Iris pigment epithelial cell (primary cell): ENCODE results near the gene SNX32.
"Not testable (repeated sequence)": the region's sequence is repeated elsewhere in the genome, so short reads cannot be mapped to it uniquely, and the experiment has no call there.

Experiments
- DNase-seq: peaks from one replicate; pipeline ENCODE4 v3.0.0-alpha.2; 2011; ENCODE audit warnings: low read depth

SNX32 gene

DNA sequence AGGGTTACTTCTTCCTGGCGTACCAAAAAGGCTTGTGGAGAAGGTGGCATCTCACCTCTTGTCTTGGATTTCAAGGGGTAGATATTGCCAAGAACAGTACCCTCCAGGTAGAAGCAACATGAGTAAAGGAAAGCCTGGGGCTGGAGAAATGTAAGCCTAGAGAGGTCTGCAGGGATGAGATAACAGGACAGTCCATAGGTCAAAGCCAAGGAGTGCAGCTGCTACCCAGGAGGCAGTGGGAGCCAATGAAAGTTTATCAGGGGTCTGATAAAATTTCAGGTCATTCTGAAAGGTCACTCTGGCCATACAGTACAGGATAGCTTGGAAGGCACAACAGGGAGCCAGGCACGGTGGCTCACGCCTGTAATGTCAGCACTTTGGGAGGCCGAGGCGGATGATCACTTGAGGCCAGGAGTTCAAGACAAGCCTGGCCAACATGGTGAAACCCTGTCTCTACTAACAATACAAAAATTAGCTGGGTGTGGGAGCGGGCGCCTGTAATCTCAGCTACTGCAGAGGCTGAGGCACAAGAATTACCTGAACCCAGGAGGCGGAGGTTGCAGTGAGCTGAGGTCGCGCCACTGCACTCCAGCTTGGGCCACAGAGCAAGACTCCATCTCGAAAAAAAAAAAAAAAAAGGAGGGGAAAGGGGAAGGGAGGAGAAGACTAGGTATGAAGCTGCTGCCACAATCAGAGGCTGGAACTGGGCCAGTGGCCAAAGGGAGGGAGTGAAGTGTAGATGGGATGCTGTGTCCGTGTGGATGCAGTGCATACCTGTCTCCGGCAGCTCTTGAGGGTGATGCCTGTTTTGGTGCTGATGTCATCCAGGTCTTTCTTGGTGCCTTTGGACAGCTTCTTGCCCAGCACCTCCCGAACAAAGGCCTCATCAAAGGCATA is 53.3 kb downstream of the SNX32 start:
- DNase-seq, result no peak

DNA sequence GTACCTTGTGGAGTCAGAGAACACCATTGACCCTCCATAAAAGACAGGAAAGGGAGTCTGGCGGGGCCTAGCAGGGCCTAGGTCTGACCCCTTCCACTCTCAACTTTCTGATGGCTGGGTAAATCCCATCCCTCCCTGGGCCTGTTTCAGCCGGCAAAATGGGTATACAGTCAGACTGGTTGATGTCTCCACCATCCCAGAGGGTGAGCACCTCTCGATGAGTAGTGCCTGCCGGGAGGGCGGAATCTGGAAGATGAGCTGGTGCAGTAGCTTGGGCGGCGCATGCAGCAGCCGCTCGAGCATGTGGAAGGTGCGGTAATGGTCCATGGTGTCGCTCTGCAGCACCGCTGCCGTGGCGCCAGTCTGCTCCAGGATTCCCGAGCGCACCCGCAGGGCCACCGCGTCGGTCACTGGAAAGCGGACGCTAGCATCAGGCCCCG is 54.0 kb downstream of the SNX32 start:
- DNase-seq, result peak; percentile 59

DNA sequence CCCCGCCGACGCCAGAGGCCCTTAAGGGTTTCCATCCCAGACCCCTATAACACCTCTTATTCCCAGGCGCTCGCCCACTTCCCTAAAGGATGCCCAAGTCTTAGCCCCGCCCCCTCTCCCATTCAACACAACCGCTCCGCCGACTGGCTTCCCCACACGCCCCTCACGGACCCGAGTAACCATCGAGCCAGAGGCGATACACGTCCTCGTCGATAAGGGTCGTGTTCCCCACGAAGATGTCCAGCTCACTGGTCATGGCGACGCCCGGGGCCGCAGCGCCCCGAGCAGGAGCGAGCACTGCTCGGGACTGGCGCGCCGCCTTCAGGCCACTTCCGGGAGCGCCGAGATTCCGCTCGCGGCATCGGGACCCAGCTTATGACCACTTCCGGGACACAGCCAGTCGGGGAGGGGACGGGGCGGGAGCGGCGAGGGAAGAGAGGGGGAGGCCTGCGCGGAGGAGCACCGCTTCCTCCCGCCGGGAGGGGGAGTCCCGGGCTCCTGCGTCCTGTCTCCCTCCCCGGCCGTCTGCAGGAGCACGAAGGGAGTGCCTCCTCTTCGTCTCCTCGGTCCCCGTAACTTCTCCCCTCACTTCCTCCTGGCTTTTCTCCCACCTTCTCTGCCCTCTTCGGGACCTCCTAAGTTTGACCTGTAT is 54.5 kb downstream of the SNX32 start, which contains the start of gene FIBP:
Gene FIBP, minus strand, starts transcription at position 309 of the 652 bp plus-strand sequence. Its CDS starts 53 bp downstream, at position 256.
- peak; percentile 98 for DNase-seq

DNA sequence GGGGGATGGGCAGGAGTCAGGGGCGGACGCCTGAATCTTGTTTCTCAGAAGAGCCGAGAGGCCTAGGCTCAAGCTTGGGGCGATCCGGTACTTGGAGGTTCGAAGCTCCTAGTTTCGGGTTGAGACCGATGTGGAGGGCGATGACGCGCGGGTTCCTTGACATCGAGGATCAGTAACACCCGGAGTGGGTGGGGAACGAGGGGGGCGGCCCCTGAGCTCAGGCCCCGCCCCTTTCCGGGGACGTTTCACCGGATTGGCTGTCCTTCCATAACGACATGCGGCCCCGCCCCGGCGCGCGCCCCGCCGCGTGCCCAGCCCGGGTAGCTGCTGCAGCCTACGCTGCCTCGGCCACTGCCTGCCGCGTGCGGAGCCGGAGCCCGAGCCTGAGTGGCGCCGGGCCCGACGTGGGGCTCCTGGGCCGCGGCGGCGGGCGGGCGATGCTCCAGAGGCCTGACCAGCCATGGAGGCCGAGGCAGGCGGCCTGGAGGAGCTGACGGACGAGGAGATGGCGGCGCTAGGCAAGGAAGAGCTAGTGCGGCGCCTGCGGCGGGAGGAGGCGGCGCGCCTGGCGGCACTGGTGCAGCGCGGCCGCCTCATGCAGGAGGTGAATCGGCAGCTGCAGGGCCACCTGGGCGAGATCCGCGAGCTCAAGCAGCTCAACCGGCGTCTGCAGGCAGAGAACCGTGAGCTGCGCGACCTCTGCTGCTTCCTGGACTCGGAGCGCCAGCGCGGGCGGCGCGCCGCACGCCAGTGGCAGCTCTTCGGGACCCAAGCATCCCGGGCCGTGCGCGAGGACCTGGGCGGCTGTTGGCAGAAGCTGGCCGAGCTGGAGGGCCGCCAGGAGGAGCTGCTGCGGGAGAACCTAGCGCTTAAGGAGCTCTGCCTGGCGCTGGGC is 56.8 kb downstream of the SNX32 start, which contains the start of gene CCDC85B:
Gene CCDC85B, plus strand, starts transcription at position 350 of the 895 bp plus-strand sequence. Its CDS starts 111 bp downstream, at position 461.
- peak; percentile 96 for DNase-seq

DNA sequence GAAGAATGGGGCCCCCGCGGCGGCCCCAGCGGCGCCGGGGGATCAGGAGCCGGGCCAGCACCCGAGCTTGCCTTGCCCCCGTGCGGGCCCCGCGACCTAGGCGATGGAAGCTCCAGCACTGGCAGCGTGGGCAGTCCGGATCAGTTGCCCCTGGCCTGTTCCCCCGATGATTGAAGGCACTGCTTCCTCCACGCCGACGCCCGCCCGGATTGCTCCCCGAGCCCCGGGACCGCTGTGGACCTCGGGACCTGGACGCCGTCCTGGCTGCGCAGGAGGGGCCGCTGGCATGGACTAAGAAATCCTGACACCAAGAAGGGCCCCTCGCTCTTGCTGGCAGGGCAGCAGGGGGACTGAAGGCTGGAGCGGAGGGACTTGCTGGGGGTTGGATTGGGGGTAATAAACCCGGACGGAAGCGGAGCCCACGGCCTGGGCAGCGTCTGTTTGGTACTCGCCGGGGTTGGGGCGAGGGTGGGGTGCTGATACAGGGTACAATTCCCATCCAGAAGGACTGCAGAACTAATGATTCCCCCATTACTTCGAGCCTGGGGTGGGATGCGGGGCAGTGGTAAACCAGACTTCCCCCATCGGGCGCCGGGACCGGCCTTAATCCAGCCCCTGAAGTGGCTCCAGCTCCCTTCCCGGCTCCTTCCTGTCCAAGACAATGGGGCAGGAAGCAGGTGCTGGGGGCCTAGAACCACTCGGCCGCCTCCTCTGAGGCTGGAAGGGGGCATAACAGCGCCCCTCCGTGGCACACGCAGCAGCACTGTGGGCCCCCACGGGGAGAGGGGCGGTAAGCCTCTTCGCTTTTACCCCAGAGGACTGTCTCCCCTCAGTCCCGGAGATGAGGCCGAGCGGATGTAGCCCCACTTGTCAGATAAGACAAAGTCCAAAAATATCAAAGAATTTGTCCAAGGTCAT is 57.7 kb downstream of the SNX32 start:
- DNase-seq, result peak; percentile 28

DNA sequence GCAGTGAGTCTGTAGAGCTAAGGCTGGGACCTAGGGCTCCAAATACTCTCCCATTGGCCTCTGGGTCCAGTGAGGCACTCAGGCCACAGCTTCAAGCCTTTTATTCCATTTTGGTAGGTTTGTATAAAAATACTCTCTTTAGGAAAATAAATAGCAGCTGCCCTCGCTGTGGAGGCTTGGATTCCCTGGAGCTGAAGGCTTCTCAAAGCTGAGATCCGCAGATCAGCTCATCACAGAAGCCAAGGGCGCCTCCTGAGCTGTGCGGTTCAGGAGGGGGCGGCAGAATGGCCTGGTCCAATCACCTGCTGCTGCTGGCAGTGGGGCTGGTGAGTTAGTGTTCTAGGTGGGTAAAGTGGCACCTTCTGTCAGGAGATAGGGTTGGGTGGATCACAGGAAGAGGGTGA is 58.4 kb downstream of the SNX32 start:
- not testable (repeated sequence) for DNase-seq

DNA sequence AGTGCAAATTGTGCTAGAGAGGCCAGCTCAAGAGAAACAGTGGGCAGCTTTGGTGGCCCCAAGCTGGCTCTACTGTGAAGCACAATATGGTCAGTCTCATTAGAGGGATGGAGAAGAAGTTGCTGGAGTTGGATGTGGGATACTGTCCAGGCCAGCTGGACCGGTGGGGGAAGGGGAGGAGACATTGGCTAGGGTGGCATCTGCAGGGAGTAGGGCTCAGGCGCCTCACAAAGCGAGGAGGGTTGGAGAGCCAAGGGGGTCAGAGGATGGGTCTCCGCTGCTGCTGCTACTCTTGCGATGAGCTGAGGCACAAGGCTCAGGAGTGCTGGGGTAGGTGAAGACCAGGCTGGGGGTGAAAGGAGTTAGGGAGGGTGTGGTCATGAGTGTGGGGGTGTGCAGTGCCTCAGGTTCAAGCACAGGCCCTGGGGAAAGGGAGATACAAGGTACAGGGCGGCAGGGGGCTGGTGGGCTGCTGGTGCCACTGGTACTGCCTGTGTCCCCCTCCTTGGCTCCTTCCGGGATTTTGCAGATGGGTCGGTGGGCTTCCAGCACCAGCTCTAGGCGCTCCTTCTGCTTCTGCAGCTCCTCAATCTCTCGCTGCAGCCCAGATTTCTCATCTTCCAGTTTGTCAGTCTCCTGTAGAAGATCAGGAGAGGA is 59.0 kb downstream of the SNX32 start:
- no peak for DNase-seq

DNA sequence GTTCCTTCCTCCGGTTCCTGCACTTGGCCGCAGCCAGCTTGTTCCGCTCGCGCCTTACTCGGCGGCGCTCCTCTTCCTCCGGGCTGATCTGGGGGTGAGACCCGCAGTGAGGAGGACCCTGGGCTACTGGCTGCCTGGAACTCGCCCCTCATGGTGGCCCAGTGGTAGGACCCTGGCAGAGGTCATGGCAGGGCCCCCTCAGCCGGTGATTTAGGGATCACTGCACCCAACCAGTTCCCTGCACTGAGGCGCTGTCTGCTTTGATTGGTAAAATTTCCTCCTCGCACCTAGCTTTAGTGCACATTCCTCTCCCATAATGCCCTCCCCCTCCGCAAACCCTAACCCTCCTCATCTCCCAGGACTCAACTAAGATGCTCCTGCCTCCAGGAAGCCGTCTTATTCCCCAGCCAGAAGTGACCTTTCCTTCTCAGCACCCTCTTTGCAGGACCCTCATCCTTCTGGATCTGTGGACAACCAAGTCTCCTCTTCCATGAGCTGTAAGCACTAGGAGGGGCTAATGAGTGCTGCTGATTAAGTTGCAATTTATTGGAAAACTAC is 60.4 kb downstream of the SNX32 start:
- no peak for DNase-seq

DNA sequence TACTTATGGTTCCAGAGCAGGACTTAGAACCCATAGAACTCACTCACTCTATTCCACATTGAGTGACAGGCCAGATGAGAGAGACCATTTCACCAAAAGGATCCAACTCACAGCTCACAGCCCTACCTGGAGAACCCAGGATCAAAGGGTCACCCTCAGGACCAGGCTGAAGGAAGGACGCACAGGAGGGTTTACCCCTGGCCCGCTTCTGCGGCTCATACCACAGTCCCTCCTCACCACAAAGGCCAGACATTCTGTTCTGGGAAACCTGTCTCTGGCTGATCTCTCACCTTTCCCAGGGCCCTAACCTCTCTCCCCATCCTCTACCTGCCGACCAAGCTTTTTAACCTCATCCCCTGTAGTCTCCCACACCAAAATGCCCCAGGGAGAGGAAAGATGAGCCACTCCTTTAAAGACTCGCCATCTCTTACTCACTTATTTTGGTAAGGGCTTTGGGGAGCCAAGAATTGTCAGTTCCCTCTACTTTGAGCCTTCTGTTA is 61.8 kb downstream of the SNX32 start:
- no peak for DNase-seq

DNA sequence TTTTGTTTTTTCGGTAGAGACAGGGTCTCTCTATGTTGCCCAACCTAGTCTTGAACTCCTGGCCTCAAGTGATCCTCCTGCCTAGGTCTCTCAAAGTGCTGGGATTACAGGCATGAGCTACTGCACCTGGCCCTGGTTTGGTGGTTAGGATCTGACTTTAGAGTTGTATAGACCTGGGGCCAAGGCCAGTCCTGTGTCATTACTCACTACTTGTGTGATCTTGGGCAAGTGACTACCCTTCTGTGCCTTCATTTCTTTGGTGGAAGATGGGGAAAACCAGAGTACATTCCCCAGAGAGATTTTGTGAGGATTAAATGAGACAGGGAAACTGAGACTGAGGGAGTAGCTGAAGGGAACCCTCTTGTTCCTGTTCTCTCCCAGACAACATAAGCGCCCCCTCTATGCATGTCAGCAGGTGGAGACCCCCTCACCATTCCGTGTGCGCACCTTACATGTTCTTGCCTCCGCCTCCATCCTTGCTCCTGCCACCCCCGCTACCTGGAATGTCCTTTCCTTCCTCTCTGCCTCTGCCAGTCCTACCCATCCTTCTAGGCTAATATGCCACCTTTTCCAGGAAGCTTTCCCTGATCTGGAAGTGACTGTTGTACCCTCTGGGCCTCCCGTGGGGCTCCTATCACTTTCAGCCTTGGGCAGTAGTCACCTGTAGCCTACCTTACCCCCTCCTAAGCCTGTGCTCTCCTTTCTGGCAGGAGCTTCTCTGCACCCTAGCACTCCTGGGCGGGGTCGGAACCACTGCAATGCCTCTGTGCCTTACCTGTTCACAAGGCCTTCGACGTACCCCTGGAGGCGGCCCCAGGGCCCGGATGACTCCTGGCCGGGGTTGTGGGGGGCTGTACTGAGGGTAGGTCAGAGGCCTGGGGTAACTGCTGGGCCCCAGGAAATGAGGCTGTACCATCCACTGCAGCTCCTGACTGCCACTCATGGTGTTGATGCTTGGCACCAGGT is 62.6 kb downstream of the SNX32 start:
- no peak for DNase-seq

DNA sequence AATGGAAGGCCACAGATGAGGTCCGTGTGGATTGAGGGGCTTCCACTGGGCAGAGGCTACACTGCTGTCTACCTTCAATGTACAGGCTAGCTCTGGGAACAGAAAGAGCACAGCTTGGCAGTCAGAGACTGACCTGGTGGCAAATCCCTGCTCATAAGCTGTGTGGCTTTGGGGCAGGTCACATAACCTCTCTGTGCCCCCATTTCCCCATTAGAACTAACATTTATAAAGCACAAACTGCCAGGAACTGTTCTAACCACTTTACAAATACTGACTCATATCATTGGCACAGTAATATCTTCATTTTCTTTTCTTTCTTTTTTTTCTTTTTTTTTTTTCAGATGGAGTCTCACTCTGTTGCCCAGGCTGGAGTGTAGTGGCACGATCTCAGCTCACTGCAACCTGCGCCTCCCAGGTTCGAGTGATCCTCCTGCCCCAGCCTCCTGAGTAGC is 63.3 kb downstream of the SNX32 start:
- peak; percentile 38 for DNase-seq

DNA sequence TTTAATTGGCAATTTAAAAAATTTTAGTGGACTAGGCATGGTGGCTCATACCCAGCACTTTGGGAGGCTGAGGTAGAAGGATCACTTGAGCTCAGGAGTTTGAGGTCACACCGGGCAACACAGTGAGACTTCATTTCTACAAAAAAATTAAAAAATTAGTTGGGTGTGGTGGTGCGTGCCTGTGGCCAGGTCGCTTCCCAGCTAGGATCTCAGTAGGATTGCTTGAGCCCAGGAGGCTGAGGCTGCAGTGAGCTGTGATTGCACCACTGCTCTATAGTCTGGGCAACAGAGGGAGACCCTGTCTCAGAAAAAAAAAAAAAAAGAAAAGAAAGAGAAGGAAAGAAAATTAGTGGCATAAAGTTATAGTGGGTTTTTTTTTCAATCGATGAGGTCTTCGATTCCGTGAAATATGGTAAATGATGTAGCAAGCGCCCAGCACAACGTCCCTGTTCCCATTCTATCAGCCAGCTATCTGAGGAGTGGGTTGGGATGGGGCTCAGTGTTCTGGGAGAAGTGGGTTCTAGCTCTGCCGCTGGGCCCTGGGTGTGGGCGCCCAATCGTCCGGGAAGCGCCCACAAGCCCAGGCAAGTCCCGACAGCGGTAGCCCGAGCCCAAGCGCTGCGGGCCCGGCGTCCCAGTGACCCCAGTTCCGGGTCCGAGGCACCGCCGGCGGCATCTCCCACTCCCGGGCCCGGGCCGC is 65.0 kb downstream of the SNX32 start:
- peak; percentile 42 for DNase-seq

DNA sequence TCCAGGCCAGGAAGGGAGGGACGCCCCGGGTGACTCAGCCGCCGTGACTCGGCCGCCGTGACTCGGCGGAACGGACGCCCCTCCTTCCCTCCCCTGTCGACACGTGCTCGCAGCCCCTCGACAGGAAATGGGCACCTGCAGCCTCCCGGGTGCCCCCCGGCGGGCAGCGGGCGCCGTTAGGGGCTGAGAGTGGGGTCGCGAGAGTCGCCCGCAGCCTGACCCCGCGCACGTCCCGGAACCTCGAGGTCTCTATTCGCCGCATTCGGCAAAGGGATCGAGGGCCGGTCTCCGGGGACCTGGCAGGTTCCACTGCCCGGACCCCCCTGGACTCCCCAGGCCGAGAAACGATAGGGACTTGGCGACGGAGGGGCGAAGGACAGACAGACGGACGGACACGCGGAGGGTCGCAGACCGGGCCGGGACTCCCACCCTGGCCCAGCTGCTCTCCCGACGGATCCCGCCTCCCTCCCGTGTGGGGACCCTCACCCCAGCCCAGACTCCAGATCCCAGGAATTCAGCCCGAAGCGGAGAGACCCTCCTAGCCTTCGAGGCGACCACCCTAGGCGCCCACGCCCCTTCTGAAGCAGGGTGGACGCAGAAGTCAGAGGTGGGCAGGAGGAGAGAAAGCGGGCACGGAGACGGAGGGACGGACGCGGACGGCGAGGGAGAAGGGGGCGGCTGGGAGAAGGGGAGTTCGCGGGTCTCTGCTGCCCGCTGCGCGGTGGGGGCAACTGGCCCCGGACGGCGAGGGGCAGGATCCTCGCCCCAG is 65.8 kb downstream of the SNX32 start:
- DNase-seq, result peak; percentile 78

DNA sequence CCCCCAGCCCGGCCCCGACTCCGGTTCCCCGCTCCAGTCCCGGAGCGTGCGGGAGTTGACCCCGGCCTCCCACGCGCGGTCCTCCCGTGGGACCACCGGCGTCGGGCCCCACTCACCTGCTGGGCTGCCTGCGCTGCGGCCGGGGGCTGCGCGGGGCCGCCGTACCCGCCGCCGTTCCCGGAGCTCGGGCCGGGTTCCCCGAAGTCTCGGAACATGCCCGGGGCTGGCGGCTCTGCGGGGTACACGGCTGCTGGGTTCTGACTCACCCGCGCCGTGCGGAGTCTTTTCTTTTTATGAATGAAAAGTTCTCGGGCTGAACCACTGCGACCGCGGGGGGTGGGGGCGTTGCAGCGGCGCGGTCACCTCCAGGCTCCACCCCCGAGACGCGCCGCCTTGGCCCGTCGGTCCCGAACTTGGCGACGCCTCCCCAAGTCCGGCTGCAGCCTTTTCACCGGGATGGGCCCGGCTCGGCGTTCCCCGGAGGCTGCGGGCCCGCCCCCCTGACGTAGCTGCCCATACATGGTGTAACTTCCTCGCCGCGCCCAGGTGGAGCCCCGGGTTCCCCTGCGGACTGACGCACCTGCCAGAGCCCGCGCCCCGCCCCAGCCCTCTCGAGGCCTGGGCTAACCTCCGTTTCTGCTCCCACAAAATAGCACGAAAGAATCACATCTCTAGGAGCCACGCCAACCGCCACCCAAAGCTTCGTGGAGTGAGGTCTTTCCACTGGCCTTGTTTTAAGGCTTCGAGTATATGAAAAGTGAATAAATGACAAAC is 66.5 kb downstream of the SNX32 start, which contains the start of gene FOSL1:
Gene FOSL1, minus strand, starts transcription at position 264 of the 774 bp plus-strand sequence. Its CDS starts 49 bp downstream, at position 215.
- peak; percentile 98 for DNase-seq

DNA sequence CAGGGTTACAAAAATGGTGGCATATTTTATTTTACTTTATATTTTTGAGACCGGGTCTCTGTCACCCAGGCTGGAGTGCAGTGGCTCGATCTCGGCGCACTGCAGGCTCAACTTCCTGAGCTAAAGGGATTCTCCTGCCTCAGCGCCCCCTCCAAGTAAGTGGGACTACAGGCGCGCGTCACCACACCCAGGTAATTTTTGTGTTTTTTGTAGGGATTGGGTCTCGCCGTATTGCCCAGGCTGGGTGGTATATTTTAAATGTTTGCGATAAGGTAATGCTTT is 67.1 kb downstream of the SNX32 start:
- DNase-seq, result no peak

DNA sequence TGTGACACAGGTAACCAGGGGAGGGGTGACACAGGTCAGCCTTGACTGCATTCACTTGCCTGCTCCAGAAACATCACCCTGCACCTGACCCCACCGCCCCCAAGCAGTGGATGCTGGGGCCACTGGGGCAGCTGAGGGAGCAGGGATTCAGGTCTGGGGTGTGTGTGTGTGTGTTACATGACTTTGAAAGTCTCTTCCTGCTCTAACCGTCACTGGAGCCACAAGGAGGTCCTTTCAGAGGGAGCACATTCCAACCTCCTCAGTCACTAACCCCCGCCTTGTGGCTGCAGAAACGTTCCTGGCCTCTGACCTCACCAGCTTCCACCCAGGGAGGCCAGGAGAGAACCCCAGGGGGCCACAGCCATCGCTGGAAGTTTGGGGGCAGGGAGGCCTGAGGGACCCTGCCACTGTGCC is 69.3 kb downstream of the SNX32 start:
- peak; percentile 74 for DNase-seq
